Measurements from ENCODE around the gene CEP57L1. TPM values are rescaled to one million over a fixed set of nuclear protein-coding genes. Genes with fewer than 3 reads are reported as not detected.

Gene CEP57L1
- total RNA-seq, 1 donor from 2014 or later: 13.2 TPM

GRCh38 chr6:109055771-109056235 lies 39.5 kb upstream of the CEP57L1 start:
- TF ChIP-seq, protein P1, sequence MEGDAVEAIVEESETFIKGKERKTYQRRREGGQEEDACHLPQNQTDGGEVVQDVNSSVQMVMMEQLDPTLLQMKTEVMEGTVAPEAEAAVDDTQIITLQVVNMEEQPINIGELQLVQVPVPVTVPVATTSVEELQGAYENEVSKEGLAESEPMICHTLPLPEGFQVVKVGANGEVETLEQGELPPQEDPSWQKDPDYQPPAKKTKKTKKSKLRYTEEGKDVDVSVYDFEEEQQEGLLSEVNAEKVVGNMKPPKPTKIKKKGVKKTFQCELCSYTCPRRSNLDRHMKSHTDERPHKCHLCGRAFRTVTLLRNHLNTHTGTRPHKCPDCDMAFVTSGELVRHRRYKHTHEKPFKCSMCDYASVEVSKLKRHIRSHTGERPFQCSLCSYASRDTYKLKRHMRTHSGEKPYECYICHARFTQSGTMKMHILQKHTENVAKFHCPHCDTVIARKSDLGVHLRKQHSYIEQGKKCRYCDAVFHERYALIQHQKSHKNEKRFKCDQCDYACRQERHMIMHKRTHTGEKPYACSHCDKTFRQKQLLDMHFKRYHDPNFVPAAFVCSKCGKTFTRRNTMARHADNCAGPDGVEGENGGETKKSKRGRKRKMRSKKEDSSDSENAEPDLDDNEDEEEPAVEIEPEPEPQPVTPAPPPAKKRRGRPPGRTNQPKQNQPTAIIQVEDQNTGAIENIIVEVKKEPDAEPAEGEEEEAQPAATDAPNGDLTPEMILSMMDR (IDR thresholded peaks at IDR 0.05): no peak
- Mint-ChIP-seq H3K36me3 (ENCODE audit: unreplicated experiment) (peaks cover 4% of the 10 kb centered on the region), H3K4me3 (ENCODE audit: unreplicated experiment) (no peak overlapping the region), H3K27me3 (ENCODE audit: unreplicated experiment) (no peaks in the 10 kb centered on the region), H3K4me1 (ENCODE audit: unreplicated experiment) (peaks cover 18% of the 10 kb centered on the region), H3K9me3 (ENCODE audit: unreplicated experiment) (no peaks in the 10 kb centered on the region), H3K27ac (ENCODE audit: unreplicated experiment) (no peak overlapping the region)
- DNase-seq (ENCODE audit: extremely low spot score, unreplicated experiment): no peak

GRCh38 chr6:109056661-109057060 lies 38.6 kb upstream of the CEP57L1 start:
- Mint-ChIP-seq H3K9me3 (ENCODE audit: unreplicated experiment) (no peaks in the 10 kb centered on the region), H3K4me3 (ENCODE audit: unreplicated experiment) (no peak overlapping the region), H3K27ac (ENCODE audit: unreplicated experiment) (no peak overlapping the region), H3K36me3 (ENCODE audit: unreplicated experiment) (peaks cover 4% of the 10 kb centered on the region), H3K27me3 (ENCODE audit: unreplicated experiment) (no peaks in the 10 kb centered on the region), H3K4me1 (ENCODE audit: unreplicated experiment) (peaks cover 18% of the 10 kb centered on the region)
- DNase-seq (ENCODE audit: extremely low spot score, unreplicated experiment): no peak
- TF ChIP-seq, protein P1 (IDR thresholded peaks at IDR 0.05): no peak

DNA sequence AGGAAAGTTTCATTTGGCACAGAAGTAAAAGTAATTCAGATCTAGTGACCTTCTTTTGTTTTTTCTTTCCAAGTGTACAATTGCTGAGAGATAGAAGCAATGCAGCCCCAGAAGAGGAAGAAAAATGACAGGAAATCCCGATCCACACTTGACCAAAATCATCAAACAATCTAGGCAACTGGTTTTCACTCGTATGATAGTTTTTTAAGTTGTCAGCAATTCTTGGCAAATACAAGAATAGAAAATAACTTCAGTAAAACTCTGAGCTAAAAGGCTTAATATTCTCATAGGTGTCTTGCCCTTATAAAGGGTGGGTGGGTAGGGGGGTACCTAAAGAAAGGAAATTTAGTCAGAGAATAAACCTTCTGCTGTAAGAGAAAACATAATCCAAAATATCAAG lies 36.7 kb upstream of the CEP57L1 start:
- DNase-seq (ENCODE audit: extremely low spot score, unreplicated experiment): no peak
- TF ChIP-seq, protein P1 (IDR thresholded peaks at IDR 0.05): no peak
- Mint-ChIP-seq H3K36me3 (ENCODE audit: unreplicated experiment) (peaks cover 4% of the 10 kb centered on the region), H3K4me3 (ENCODE audit: unreplicated experiment) (no peak overlapping the region), H3K27ac (ENCODE audit: unreplicated experiment) (no peak overlapping the region), H3K4me1 (ENCODE audit: unreplicated experiment) (peaks cover 13% of the 10 kb centered on the region), H3K9me3 (ENCODE audit: unreplicated experiment) (no peaks in the 10 kb centered on the region), H3K27me3 (ENCODE audit: unreplicated experiment) (no peaks in the 10 kb centered on the region)

DNA sequence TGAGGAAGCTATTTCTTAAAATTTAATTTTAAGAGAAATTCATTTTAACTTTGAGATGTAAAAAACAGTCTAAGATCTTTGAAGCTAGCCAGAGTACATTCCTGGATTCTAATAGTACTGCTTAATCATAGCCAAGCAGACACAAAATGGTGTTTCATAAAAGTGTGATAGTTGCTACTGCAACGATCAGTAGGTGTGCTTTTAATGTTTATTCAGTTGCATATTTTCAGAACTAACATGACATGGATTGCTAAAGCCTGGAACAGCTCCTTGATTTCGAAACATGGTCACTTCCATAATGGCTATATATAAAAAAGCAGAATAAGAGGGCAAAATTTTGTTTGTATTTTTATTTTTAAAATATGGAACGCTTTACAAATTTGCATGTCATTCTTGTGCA lies 36.2 kb upstream of the CEP57L1 start:
- TF ChIP-seq, protein P1 (IDR thresholded peaks at IDR 0.05): no peak
- H3K9me3 Mint-ChIP-seq (ENCODE audit: unreplicated experiment): no peaks in the 10 kb centered on the region
- H3K4me1 Mint-ChIP-seq (ENCODE audit: unreplicated experiment): peaks cover 13% of the 10 kb centered on the region
- no peak for DNase-seq (ENCODE audit: extremely low spot score, unreplicated experiment)
- no peaks in the 10 kb centered on the region for H3K27me3 Mint-ChIP-seq (ENCODE audit: unreplicated experiment)
- peaks cover 4% of the 10 kb centered on the region for H3K36me3 Mint-ChIP-seq (ENCODE audit: unreplicated experiment)
- no peak overlapping the region for H3K4me3 Mint-ChIP-seq (ENCODE audit: unreplicated experiment)
- H3K27ac Mint-ChIP-seq (ENCODE audit: unreplicated experiment): no peak overlapping the region

DNA sequence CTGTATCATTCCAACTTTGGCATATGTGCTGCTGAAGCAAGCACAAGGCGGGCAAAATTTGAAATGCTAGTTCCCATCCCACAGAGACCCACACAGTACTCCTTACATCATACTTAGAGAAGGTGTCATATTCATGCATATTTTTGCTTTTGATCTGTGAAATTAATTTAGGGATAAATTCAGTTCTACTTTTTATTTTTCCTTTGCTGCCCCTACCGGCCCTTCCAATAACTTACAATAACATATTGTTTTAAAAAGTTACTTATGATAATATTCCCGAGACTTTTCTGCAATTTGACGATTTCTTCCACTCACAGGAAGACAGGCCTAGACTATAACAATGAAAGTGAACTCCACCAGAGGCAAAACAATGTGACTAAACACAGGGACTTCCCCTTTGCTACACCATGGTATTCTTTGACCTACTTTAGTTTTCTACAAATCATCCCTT lies 35.7 kb upstream of the CEP57L1 start:
- Mint-ChIP-seq H3K4me3 (ENCODE audit: unreplicated experiment) (no peak overlapping the region), H3K27me3 (ENCODE audit: unreplicated experiment) (no peaks in the 10 kb centered on the region), H3K9me3 (ENCODE audit: unreplicated experiment) (no peaks in the 10 kb centered on the region), H3K27ac (ENCODE audit: unreplicated experiment) (peak overlapping the region; percentile 42), H3K36me3 (ENCODE audit: unreplicated experiment) (peaks cover 4% of the 10 kb centered on the region), H3K4me1 (ENCODE audit: unreplicated experiment) (peaks cover 13% of the 10 kb centered on the region)
- DNase-seq (ENCODE audit: extremely low spot score, unreplicated experiment): no peak
- TF ChIP-seq, protein P1 (IDR thresholded peaks at IDR 0.05): no peak

Data from osteocyte (in vitro differentiated cells).